HEK293 (cell line): ENCODE data around the gene BBS7.

Source experiments
- CTCF ChIA-PET: fragments of 350-600 bp; formaldehyde crosslinking; extraction: SDS; loops from one replicate; lab custom pipeline; 2021; ENCODE audit warnings: antibody characterized with exemption; lab: Yijun Ruan, JAX
- POLR2A ChIA-PET: fragments of 300-600 bp; formaldehyde crosslinking; extraction: SDS; loops from one replicate; lab custom pipeline; 2020; ENCODE audit warnings: antibody characterized with exemption, inconsistent platforms; lab: Yijun Ruan, JAX
- H3K27ac ChIP-seq: fragments of 200-500 bp; sonication (Bioruptor generic); 2 replicates; pipeline ENCODE4 v1.5.1; 2014; ENCODE audit warnings: low read depth, low read length, control low read depth, inconsistent platforms; ENCODE audit errors: extremely low read depth
- H3K36me3 ChIP-seq, 2 experiments: fragments of 200-500 bp in 1 of 2; sonication (Bioruptor generic) in 1 of 2; 1 replicate in 1 of 2; 2 replicates in 1 of 2; pipeline ENCODE4 v1.5.1; 2014 to 2017; ENCODE audit warnings: inconsistent platforms in 2 of 2, low read length in 2 of 2; ENCODE audit not compliant: control insufficient read depth in 2 of 2, insufficient read depth in 1 of 2
- H3K4me1 ChIP-seq: fragments of 200-500 bp; sonication (Bioruptor generic); 2 replicates; pipeline ENCODE4 v1.5.1; 2014; ENCODE audit warnings: mild to moderate bottlenecking, low read length, inconsistent platforms; ENCODE audit not compliant: control insufficient read depth, insufficient read depth
- H3K4me3 ChIP-seq: 2 replicates; pipeline ENCODE4 v1.5.1; 2011; ENCODE audit warnings: low read depth, mild to moderate bottlenecking, control low read depth, low read length, moderate library complexity
- H3K9me3 ChIP-seq: fragments of 200-500 bp; sonication (Bioruptor generic); 2 replicates; pipeline ENCODE4 v1.5.1; 2014; ENCODE audit warnings: low read depth, low read length, inconsistent platforms; ENCODE audit not compliant: control insufficient read depth, insufficient read depth
- BCL6B ChIP-seq: fragments of 450-650 bp; formaldehyde crosslinking; IDR thresholded peaks from 2 replicates; pipeline ENCODE4 v1.5.1; 2017; ENCODE audit warnings: missing biosample characterization, missing genetic modification characterization
- HOXC10 ChIP-seq: sonication (generic); formaldehyde crosslinking; IDR thresholded peaks from 2 replicates; pipeline ENCODE4 v1.8.1; 2023; ENCODE audit warnings: mild to moderate bottlenecking, missing genetic modification reagents
- ZIC2 ChIP-seq: fragments of 450-650 bp; formaldehyde crosslinking; IDR thresholded peaks from 2 replicates; pipeline ENCODE4 v1.5.1; 2016; ENCODE audit warnings: missing biosample characterization, missing genetic modification characterization
- ZNF133 ChIP-seq: fragments of 450-650 bp; formaldehyde crosslinking; IDR thresholded peaks from 2 replicates; pipeline ENCODE4 v1.5.1; 2016; ENCODE audit warnings: missing biosample characterization, missing genetic modification characterization
- ZNF2 ChIP-seq: fragments of 450-650 bp; formaldehyde crosslinking; IDR thresholded peaks from 2 replicates; pipeline ENCODE4 v1.5.1; 2016; ENCODE audit warnings: missing biosample characterization, missing genetic modification characterization
- ZNF248 ChIP-seq: fragments of 450-650 bp; formaldehyde crosslinking; IDR thresholded peaks from 2 replicates; pipeline ENCODE4 v1.5.1; 2017; ENCODE audit warnings: missing biosample characterization, missing genetic modification characterization
- ZNF324 ChIP-seq: fragments of 450-650 bp; formaldehyde crosslinking; IDR thresholded peaks from 2 replicates; pipeline ENCODE4 v1.5.1; 2016; ENCODE audit warnings: missing biosample characterization, missing genetic modification characterization
- ZNF580 ChIP-seq: fragments of 450-650 bp; formaldehyde crosslinking; IDR thresholded peaks from 2 replicates; pipeline ENCODE4 v1.5.1; 2016; ENCODE audit warnings: missing biosample characterization, missing genetic modification characterization
- ZNF610 ChIP-seq: fragments of 450-650 bp; formaldehyde crosslinking; IDR thresholded peaks from 2 replicates; pipeline ENCODE4 v1.5.1; 2016; ENCODE audit warnings: missing biosample characterization, missing genetic modification characterization, borderline replicate concordance
- ZNF704 ChIP-seq: fragments of 450-650 bp; formaldehyde crosslinking; IDR thresholded peaks from 2 replicates; pipeline ENCODE4 v1.5.1; 2016; ENCODE audit warnings: missing biosample characterization, missing genetic modification characterization
- ZNF785 ChIP-seq: fragments of 450-650 bp; formaldehyde crosslinking; IDR thresholded peaks from 2 replicates; pipeline ENCODE4 v1.5.1; 2016; ENCODE audit warnings: missing biosample characterization, missing genetic modification characterization
- ZNF837 ChIP-seq: fragments of 450-650 bp; formaldehyde crosslinking; IDR thresholded peaks from 2 replicates; pipeline ENCODE4 v1.5.1; 2016; ENCODE audit warnings: missing biosample characterization, missing genetic modification characterization
- TF ChIP-seq, protein P1 (sequence below): fragments of 450-650 bp; formaldehyde crosslinking; IDR thresholded peaks from 2 replicates; pipeline ENCODE4 v1.5.1; 2016; ENCODE audit warnings: missing biosample characterization, missing genetic modification characterization
- TF ChIP-seq, protein P2 (sequence below): fragments of 450-650 bp; formaldehyde crosslinking; IDR thresholded peaks from 2 replicates; pipeline ENCODE4 v1.5.1; 2016; ENCODE audit warnings: missing biosample characterization, missing genetic modification characterization, low read depth

Gene BBS7

GRCh38 chr4:121863799-121864198, 6.5 kb downstream of the BBS7 start:
- H3K4me3 ChIP-seq = no peak overlapping the region
- no peaks in the 10 kb centered on the region for H3K4me1 ChIP-seq
- no peak overlapping the region for H3K27ac ChIP-seq
- TF ChIP-seq ZNF324 (tag by site-specific recombination) (no peak), ZIC2 (tag by site-specific recombination) (0 out of 2 replicates have a peak, but pooled peaks have one; percentile 12)
- peaks cover 19 to 56% of the 10 kb centered on the region in 2 experiments for H3K36me3 ChIP-seq
- ChIA-PET CTCF (interaction anchor here (0.6 kb wide), 1 partner anchor 38 kb away, joined by 3 read pairs; no protein-coding TSS in a partner anchor), POLR2A (no interaction called here)
- no peaks in the 10 kb centered on the region for H3K9me3 ChIP-seq

GRCh38 chr4:121861426-121861825, 8.8 kb downstream of the BBS7 start:
- H3K27ac ChIP-seq = no peak overlapping the region
- POLR2A ChIA-PET = no interaction called here
- H3K4me3 ChIP-seq = no peak overlapping the region
- no peaks in the 10 kb centered on the region for H3K4me1 ChIP-seq
- no peak for TF ChIP-seq ZNF704 (tag by site-specific recombination)
- TF ChIP-seq, all 188 proteins: peak for 0
- CTCF ChIA-PET = no interaction called here
- H3K9me3 ChIP-seq = no peaks in the 10 kb centered on the region
- H3K36me3 ChIP-seq = peaks cover 10 to 61% of the 10 kb centered on the region in 2 experiments; a peak in 2 of 3 replicates

DNA sequence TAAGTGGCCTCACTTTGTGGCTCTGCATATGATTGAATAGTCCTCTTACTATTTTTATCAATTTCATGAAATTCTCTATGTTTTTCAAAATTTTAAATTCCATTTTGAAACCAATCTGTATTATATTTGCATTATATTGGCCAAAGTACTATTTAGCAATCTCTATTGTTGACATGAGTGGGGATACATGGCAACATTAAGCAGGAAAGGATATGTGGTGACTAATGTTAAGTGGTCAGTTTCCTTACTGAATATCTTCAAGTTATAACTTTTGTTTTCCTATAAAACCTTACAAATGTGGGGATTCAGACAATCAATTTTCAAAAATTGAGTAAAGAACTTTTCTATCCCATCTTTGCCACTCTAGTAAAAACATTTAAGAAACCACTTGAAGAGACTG, 10.2 kb downstream of the BBS7 start:
- TF ChIP-seq ZNF837 = no peak
- no peak for TF ChIP-seq ZNF133 (tag by site-specific recombination)
- TF ChIP-seq BCL6B (tag by site-specific recombination) = no peak
- TF ChIP-seq HOXC10 (CRISPR knock-in tag) = no peak
- no peak for TF ChIP-seq ZNF2 (tag by site-specific recombination)
- no peak for TF ChIP-seq ZNF248 (tag by site-specific recombination)
- TF ChIP-seq ZNF580 (tag by site-specific recombination) = no peak
- TF ChIP-seq, protein P1, sequence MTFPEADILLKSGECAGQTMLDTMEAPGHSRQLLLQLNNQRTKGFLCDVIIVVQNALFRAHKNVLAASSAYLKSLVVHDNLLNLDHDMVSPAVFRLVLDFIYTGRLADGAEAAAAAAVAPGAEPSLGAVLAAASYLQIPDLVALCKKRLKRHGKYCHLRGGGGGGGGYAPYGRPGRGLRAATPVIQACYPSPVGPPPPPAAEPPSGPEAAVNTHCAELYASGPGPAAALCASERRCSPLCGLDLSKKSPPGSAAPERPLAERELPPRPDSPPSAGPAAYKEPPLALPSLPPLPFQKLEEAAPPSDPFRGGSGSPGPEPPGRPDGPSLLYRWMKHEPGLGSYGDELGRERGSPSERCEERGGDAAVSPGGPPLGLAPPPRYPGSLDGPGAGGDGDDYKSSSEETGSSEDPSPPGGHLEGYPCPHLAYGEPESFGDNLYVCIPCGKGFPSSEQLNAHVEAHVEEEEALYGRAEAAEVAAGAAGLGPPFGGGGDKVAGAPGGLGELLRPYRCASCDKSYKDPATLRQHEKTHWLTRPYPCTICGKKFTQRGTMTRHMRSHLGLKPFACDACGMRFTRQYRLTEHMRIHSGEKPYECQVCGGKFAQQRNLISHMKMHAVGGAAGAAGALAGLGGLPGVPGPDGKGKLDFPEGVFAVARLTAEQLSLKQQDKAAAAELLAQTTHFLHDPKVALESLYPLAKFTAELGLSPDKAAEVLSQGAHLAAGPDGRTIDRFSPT (tag by site-specific recombination) = no peak
- no peak for TF ChIP-seq ZNF610 (tag by site-specific recombination)
- TF ChIP-seq, protein P2, sequence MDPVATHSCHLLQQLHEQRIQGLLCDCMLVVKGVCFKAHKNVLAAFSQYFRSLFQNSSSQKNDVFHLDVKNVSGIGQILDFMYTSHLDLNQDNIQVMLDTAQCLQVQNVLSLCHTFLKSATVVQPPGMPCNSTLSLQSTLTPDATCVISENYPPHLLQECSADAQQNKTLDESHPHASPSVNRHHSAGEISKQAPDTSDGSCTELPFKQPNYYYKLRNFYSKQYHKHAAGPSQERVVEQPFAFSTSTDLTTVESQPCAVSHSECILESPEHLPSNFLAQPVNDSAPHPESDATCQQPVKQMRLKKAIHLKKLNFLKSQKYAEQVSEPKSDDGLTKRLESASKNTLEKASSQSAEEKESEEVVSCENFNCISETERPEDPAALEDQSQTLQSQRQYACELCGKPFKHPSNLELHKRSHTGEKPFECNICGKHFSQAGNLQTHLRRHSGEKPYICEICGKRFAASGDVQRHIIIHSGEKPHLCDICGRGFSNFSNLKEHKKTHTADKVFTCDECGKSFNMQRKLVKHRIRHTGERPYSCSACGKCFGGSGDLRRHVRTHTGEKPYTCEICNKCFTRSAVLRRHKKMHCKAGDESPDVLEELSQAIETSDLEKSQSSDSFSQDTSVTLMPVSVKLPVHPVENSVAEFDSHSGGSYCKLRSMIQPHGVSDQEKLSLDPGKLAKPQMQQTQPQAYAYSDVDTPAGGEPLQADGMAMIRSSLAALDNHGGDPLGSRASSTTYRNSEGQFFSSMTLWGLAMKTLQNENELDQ = no peak
- no peak for TF ChIP-seq ZNF785 (tag by site-specific recombination)
- POLR2A ChIA-PET = no interaction called here
- CTCF ChIA-PET = no interaction called here

More for the DNA sequence above, 10.2 kb downstream of the BBS7 start:
- H3K36me3 ChIP-seq = peaks cover 7 to 58% of the 10 kb centered on the region in 2 experiments; a peak in 2 of 3 replicates
- H3K9me3 ChIP-seq = no peaks in the 10 kb centered on the region
- no peak overlapping the region for H3K27ac ChIP-seq
- H3K4me1 ChIP-seq = no peaks in the 10 kb centered on the region
- H3K4me3 ChIP-seq = no peak overlapping the region
